Endometrial microvascular endothelial cells (primary cell): ENCODE measurements around the gene PRR22. TPM values are rescaled to one million over a fixed set of nuclear protein-coding genes. Genes with fewer than 3 reads are reported as not detected.

Experiments
- in situ Hi-C: cut with HindIII; loops from 2 replicates; pipeline ENCODE4 v1.10.0; 2017; ENCODE audit warnings: low sequenced_read_pairs, low pct_unique_long_range_greater_than_20kb; ENCODE audit errors: inconsistent ontology term
- total RNA-seq: library from RNA; depleted of rRNA; stranded (reverse); fragments of >200 nt; gene quantifications from one replicate; pipeline ENCODE4 v1.2.3, GENCODE V29; 2015; ENCODE audit errors: inconsistent ontology term

PRR22 gene
- total RNA-seq, 1 donor from 2014 or later: 0.09 TPM

DNA sequence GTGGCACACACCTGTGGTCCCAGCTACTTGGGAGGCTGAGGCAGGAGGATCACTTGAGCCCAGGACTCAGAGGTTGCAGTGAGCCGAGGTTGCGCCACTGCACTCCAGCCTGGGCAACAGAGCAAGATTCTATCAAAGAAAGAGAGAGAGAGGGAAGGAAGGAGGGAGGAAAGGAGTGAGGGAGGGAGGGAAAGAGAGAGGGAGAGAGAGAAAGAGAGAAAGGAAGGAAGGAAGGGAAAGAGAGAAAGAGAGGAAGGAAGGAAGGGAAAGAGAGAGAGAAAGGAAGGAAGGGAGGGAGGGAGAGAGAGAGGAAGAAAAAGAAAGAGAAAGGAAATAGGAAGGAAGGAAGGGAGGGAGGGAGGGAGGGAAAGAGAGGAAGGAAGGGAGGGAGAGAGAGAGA is 32.7 kb upstream of the PRR22 start:
- in situ Hi-C loops: no loop called here

DNA sequence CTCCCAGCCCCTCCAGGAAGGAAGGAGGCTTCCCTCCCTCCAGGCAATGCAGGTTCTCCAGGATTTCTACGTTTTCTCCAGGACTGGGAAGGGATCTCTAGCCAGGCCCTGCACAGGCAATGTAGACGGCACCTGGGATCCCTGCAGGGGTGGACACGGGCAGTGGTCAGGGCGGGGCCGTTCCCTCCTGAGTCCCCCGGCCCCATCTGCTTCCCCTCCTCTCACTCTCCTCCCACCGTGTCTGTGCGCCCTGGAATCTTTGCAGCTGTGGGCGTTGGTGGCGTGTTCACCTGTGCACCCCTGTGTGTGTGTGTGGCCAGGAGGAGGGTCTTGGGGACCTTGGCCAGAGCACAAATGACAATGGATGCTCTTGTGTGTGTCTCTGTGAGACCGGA is 30.3 kb upstream of the PRR22 start:
- in situ Hi-C loops: no loop called here

DNA sequence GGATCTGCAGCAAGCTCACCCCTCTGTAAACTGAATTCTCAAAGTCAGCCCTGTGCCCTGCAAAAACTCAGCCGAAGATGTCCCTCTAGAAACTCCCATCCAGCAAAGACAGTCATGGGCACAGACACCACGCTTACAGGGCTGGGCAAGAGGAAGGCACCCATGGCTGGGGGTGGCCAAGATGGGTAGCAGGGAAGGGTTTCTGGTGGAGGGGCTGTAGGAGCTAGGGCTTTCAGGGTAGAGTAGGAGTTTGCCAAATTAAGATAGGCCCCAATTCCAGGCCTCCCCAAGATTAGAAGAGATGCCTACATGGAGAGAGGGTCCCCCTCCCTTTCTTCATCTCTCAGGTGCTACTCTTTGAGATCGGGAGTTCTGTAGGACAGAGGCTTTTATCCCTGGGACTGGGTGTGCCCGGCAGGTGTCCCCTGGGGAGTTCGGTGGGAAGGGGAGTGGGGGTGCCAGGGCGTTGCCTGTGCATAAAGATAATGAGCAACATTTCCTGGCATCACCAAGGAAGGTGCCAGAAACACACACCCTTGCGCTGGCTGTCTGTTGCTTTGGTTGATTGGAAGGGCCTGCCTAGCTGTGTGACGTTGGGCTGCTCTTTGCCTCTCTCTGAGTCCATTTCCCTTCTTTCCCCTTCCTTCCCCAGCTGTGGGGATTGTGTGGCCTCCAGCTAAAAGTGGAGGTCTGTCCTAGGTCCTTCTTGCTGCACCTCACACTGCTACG is 29.7 kb upstream of the PRR22 start:
- in situ Hi-C loops: no loop called here

DNA sequence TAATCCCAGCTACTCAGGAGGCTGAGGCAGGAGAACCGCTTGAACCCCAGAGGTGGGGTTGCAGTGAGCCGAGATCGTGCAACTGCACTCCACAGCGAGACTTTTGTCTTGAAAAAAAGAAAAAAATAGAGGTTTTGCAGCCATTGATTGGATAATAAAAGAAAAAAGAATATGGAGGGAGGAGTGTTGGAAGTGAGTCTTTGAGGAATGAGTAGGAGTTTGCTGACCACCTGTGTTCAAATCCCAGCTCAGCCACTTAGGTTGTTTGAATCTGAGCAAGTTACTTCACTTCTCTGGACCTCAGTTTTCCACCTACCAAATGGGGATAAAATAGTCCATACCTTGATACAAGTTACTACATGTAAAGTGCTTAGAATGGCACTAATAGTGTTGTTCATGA is 26.6 kb upstream of the PRR22 start:
- in situ Hi-C loops: no loop called here

DNA sequence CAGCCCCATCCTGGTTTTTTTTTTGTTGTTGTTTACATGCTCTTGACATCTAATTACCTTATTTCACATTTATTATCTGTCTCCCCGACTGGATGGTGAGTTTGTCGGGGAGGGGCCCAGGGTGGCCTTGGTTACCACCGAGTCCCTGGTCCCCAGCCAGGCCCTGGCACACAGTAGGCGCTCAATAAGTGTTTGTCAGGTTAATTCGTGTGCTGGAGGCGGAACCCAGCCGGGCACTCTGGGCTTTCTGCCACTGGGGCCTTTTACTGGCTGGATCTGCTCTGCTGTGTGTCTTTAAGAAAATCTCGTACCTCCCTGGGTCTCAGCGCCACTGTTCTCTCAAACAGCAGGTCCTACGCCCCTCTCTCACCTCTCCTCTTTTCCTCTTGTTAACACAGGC is 24.9 kb upstream of the PRR22 start:
- in situ Hi-C loops: no loop called here

DNA sequence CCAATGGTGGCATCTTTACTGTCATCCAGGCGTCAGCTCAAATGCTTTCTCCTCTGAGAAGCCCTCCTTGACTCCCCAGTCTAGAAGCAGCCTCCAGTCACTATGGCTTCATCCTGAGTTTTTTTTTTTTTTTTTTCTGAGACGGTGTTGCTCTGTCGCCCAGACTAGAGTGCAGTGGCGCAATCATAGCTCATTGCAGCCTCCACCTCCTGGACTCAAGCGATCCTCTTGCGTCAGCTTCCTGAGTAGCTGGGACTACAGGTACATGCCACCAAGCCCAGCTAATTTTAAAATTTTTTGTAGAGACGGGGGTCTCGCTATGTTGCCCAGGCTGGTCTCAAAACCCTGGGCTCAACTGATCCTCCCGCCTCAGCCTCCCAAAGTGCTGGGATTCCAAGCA is 24.5 kb upstream of the PRR22 start:
- in situ Hi-C loops: no loop called here

DNA sequence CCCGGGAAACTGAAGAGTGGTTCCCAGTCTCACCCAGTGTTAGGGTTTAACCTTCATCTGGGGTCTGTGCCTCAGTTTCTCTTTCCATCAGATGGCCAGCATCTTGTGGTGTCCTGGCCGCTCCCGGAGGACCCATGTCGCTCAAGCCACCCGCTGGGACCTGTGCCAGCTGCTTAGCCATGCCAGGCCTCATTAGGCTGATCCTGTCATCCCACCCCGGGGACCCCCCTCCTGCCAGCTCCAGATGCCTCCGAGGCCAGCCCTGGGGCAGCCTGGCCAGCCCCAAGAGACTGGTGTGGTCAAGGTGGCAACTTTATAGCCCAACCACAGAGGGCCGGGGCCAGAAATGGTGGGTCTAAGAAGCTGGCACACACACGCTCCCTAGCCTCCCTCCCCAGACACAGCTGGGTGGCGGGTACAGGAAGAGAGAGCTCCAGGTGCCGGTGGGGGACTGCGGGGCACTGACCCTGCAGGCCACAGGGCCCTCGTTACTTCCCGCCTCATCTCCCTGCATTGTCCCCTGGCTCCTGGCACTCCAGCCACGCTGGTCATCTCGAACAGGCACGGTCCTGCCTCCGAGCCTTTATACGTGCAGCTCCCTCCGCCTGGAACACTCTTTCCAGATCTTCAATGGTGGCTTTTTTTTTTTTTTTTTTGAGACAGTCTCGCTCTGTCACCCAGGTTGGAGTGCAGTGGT is 23.7 kb upstream of the PRR22 start:
- in situ Hi-C loops: no loop called here

DNA sequence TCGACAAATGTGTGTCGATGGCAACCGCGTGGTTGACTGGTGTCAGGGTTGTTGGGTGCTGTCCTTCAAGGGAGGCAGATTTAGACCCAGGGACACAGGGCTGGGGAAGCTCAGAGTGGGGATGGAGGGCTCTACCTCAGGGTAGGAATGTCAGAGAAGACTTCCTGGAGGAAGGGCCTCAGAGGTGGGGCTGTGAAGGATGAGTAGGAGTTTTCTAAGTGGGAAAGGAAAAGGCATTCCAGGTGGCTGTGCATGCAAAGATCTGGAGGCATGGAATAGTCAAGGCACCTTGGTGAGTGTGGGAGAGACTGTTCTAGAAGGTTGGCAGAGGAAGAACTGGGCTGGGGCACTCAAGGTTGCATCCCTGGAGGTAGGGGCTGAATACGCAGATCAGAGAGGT is 22.4 kb upstream of the PRR22 start:
- in situ Hi-C loops: no loop called here

DNA sequence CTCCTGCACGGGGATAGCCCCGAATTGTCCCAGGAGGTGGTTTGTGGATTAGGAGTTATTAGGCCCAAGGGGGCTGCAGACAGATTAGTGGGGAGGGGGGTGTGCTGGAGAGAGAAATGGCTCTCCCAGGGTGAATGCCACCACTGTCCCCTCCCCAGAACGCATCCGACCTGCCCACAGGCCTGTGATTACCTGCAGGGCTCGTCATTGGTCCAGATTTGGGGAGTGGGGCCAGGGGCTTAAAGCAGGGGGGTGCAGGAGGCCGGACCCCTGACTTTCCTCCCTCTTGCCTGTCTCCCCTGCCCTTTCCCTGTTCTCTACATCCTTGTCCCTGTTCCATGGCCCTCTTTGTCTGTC is 21.6 kb upstream of the PRR22 start:
- in situ Hi-C loops: no loop called here

DNA sequence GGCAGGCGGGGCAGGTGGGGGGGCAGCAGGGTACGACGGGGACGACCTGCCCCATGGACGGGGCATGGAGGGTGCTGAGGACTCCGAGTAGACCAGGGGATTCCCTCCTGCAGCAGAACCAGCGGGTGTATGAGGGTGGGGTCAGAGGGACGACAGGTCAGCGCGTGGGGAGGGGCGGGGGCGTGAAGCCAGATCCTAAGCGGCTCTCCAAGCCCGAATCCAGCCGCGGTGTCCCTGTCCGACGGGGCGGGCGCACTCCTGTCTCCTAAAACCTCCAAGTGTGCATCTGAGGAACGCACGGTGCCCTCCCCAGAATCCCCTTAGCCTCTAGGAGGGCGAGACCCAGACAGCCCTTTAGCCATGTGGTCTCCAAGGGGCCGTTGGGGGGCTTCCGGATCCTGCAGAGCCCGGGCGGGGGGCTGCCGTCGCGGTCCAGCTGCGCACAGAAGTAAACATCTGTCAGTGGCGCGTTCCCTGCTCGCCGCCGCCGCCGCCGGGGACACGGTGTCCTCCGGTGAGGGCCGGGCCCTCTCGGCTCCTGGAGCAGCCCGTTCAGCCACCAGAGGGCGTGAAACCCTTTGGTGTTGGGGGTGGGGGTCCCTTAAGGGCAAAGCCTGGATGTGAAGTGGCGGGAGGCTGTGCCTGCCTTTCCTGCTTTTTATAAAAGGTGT is 21.1 kb upstream of the PRR22 start:
- in situ Hi-C loops: no loop called here

DNA sequence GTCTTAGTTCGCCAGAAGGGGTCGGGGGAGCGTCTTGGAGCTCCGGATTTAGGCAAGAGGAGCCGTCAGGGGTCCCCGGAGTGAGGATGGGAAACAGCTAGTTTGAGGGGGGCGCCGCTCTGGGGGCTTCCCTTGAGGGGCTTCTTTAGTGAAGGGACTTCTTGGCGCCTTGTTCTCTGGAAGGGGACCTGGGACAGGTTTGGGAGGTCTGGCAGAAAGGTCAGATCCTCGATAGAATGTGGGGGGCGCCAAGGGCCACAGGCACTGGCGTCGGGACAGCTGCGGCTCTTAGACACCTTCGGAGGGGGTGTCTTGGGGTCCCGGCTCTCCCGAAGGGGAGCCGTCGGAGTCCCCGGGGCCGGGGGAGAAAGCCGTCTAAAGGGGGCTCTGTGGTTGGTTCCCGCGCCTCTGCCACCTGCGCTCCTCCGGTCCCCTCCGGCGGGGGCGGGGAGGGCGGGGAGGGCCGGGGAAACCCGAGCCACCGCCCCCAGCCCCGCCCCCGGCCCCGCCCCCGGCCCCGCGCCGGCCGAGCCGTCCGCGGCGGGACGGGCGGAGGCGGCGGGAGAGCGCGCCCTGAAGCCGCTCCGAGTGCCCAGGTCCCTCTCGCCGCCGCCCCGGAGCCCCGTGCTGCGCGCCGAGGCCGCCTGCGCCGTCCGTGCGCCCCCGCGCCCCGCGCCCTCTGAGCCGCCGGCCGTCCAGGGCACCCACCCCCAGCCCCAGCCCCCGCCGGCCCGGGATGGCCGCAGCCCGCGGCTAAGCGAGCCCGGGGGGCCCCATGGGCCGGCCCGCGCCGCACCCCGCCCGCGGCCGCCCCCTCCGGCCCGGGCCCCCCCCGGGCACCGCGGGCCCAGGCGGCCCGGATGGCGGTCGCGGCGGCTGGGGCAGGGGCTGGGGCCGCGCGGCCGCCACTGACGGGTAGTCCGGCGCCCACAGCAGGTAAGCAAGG is 20.2 kb upstream of the PRR22 start, which contains the start of gene NRTN:
Gene NRTN, plus strand, starts transcription at position 552 of the 946 bp plus-strand sequence. CDS start 19,099 bp downstream, outside the sequence.
- in situ Hi-C loops: no loop called here

DNA sequence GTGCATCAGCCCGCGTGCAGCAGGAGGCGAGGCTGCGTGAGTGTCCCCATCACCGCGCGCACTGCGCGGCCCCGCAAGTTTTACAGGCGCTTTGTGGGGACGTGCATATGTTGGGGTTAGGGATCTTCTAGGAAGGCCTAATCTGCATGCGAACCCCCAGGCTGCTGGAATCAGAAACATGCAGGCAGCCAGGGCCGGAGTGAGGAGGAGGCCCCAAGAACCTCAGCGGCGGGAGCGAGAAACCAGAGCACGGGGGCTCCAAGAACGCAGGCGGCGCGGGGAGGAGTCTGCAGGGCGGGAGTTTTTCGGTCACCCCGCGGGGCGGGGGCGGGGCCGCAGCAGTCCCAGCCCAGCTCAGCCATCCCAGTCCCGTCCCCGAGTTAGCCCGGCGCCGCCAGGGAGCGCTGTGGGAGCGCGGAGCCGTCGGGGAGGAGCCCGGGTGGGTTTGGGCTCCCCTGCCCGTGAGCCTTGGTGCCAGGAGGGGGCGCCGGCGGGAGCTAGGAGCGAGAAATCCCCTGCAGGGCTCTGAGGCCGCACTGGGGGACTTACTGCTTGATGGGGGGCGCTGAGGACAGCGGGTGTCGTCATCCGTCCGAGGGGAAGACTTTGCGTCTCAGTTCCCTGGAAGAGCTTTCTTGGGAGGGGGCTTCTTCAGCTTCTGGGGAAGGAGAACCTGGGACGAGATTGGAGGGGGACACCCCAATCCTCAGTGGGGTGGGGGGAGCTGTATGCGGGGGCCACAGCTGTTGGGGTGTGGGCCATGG is 19.4 kb upstream of the PRR22 start:
- in situ Hi-C loops: no loop called here

DNA sequence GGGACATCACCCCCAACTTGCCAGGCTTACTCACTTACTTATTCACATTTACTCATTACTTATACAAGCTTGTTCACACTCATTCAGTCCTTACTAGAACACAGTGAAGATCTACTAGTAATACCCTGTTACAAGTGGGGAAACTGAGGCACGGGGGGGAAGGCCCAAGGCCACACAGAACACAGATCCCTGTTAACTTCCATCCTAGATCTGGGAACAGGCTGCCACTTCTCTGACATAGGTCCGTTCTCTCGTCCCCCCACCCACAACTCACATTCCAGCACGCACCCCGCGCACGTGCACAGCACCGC is 18.9 kb upstream of the PRR22 start:
- in situ Hi-C loops: no loop called here

DNA sequence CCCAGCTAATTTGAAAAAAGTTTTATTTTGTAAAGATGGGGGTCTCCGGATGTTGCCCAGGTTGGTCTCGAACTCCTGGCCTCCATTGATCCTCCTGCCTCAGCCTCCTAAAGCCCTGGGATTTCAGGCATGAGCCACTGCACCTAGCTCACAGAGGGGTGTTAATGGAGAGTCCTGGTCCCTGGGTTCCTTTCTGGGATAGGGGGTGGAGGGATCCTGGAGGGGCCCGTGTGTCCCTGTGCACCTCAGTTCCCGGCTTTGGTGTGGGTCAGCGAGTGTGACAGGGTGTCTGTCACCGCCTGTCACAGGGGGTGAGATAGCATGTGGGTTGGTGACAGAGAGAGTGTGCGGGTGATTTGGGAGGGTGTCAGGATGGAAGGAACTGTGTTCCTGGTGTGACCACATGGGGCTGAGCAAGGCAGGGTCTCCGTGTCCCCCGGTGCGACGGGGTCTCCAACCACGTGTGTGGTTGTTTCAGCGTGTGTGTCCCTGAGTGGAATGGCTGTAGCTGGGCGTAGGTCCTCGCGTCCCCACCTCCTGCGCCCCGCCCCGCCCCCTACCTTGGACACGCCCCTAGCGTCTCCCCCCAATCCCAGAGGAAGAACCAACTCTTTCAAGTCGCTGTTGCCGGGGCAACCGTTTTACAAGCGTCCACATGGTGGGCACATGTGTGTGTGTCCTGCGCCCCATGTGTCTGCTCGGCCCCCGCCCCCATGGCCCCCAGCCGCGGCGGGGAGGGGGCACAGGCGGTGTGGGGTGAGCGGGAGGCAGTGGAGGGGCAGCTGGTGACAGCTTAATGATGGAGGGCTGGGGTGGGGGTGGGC is 17.5 kb upstream of the PRR22 start:
- in situ Hi-C loops: no loop called here

DNA sequence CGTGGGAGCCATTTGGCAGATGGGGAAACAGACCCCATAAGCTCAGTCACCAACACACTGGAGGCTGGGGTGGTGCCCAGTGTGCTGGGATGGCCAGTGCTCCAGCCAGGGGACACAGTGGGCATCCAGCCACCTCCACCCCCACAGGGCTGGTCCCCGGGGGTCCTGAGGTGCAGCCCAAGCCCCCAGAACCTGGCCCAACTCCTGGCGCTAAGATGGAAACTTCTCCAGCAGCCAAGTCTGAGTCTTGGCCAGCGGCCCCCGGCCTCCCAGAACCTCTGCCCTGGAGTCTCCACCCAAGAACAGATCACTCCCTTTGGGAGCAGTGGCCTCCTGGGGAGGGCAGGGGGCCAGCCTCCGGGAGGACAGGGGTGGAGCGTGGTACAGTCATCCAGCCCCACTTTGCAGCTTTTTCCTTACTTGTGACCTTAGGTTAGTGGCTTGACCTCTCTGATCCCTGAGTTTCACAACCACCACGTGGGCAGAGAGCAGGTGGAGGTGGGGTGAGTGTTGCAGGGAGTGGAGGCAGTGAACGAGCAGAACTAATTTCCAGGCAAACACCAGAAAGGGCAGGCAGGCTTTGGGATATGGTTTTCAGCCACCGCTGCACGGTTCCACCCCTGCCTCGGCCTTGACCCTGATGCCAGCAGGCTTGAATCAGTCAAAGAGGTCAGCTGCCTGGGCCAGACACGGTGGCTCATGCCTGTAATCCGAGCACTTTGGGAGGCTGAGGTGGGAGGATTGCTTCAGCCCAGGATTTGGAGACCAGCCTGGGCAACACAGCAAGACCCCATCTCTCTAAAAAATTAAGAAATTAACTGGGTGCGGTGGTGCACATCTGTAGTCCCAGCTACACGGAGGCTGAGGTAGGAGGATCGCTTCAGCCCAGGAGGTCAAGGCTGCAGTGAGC is 16.1 kb upstream of the PRR22 start:
- in situ Hi-C loops: no loop called here

DNA sequence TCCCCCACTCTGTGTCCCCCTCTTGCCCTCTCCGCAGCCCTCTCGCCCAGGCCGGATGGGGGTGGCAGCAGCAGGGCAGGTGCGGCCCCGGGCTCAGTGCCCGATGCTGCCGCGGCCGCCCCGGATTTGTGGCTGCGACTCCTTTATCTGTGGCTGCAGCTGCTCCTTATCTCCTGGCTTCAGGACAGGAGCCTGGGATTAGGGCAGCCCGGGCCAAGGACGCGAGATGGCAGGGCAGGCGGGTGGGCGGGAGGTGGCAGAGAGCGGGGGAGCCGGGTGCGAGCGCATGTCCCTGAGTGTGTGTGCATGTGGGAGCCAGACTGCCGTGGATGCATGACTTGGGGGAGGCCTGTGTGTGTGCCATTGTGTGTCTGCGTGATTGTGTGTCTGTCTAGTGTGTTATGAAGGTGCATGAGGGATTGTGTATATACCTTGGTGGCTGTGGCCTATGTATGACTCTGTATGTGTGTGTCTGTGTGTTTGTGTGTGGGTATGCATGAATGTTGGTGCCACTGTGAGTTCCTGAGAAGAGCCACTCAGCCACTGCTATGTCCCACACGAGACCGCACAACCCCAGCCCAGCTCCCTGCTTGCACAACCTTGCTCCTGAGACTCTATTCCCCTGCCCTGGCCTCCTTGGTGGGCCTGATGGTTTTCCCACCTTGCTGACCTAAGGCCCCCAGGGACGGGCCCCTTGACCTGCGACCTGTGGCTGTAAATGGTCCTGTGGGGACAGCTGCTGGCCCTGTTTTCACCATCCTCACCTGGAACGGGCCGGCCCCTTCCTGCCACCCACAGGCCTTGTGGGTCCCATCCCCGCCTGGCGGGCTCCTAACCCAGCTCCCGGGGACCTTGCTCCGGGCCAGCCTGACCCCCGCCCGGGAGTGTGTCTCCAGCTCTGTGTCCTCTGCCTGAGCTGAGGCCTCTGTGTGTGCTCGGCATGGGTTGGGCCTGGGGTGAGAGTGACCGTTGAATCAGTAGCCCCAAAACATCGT is 15.0 kb upstream of the PRR22 start:
- in situ Hi-C loops: no loop called here
